A549 (cell line): ENCODE results near the gene COX4I1. TPM values are rescaled to one million over a fixed set of nuclear protein-coding genes. Genes with fewer than 3 reads are reported as not detected.

ENCODE experiments used
- ATAC-seq, 2 experiments: fragments of 200-7000 bp in 1 of 2; fragments of >200 bp in 1 of 2; cut with Nextera tagmentation in 1 of 2; cut with Tn5 transposase in 1 of 2; 3 replicates each; pipeline versions ENCODE4 v1.8.0 to v1.9.1; 2018 to 2020; ENCODE audit warnings: mild to moderate bottlenecking in 1 of 2, moderate library complexity in 1 of 2
- CTCF ChIA-PET: fragments of 300-600 bp; sonication (Branson Sonifier 250); formaldehyde crosslinking; extraction: SDS; loops from one replicate; lab custom pipeline; 2021; ENCODE audit warnings: antibody characterized with exemption, inconsistent platforms; lab: Yijun Ruan, JAX
- POLR2A ChIA-PET: fragments of 350-600 bp; formaldehyde crosslinking; extraction: SDS; loops from one replicate; lab custom pipeline; 2021; ENCODE audit warnings: antibody characterized with exemption, inconsistent platforms; lab: Yijun Ruan, JAX
- DNase-seq, 2 experiments: peaks; one replicate each; pipeline versions ENCODE4 v3.0.0 to v3.0.0-alpha.2; 2011 to 2016; ENCODE audit warnings: low read depth in 1 of 2, low spot score in 1 of 2
- FAIRE-seq: peaks from 2 replicates; lab custom pipeline; 2011; peaks lifted over from hg19 to GRCh38; lab: Jason Lieb, UNC
- H3K27ac ChIP-seq, 2 experiments: fragments of >200 bp; sonication (Bioruptor Twin); formaldehyde crosslinking; 3 replicates each; pipeline ENCODE4 v1.5.1; 2016 to 2017
- H3K4me1 ChIP-seq: fragments of >200 bp; sonication (Bioruptor Twin); formaldehyde crosslinking; 3 replicates; pipeline ENCODE4 v1.6.1; 2016
- H3K4me2 ChIP-seq: fragments of >200 bp; sonication (Bioruptor Twin); formaldehyde crosslinking; 3 replicates; pipeline ENCODE4 v1.6.1; 2016
- H3K4me3 ChIP-seq: fragments of >200 bp; sonication (Bioruptor Twin); formaldehyde crosslinking; 3 replicates; pipeline ENCODE4 v1.5.1; 2016
- H3K9me3 ChIP-seq: fragments of >200 bp; sonication (Bioruptor Twin); formaldehyde crosslinking; 3 replicates; pipeline ENCODE4 v1.6.1; 2016
- CBX8 ChIP-seq: fragments of 200-600 bp; sonication (generic); IDR thresholded peaks from 2 replicates; pipeline ENCODE4 v1.6.1; 2016
- CHD4 ChIP-seq: fragments of 200-600 bp; sonication (generic); IDR thresholded peaks from 2 replicates; pipeline ENCODE4 v1.6.1; 2016; ENCODE audit warnings: antibody characterized with exemption, mild to moderate bottlenecking, borderline replicate concordance
- E2F6 ChIP-seq: IDR thresholded peaks from 2 replicates; pipeline ENCODE4 v1.6.1; 2012; ENCODE audit warnings: low read depth, borderline replicate concordance
- FOSL2 ChIP-seq, 2 experiments: fragments of 450-650 bp in 1 of 2; fragments of >200 bp in 1 of 2; sonication (Bioruptor Twin) in 1 of 2; formaldehyde crosslinking; IDR thresholded peaks; 2 replicates each; pipeline versions ENCODE4 v1.5.0 to v1.6.1; 2016 to 2020; ENCODE audit warnings: mild to moderate bottlenecking in 1 of 2, moderate library complexity in 1 of 2
- HDAC2 ChIP-seq: fragments of 200-600 bp; sonication (generic); IDR thresholded peaks from 2 replicates; pipeline ENCODE4 v1.6.1; 2016
- HOXA7 ChIP-seq: fragments of 250-450 bp; sonication (Bioruptor Pico); IDR thresholded peaks from 2 replicates; pipeline ENCODE4 v1.5.0; 2020; ENCODE audit warnings: mild to moderate bottlenecking, moderate library complexity
- JUNB ChIP-seq: fragments of >200 bp; sonication (Bioruptor Twin); formaldehyde crosslinking; IDR thresholded peaks from 2 replicates; pipeline ENCODE4 v1.6.1; 2016
- MAFK ChIP-seq: fragments of 450-650 bp; IDR thresholded peaks from 2 replicates; pipeline ENCODE4 v1.6.1; 2014; ENCODE audit not compliant: partially characterized antibody
- MAX ChIP-seq: IDR thresholded peaks from 2 replicates; pipeline ENCODE4 v1.6.1; 2012
- NPAS2 ChIP-seq: fragments of 250-450 bp; sonication (Bioruptor Pico); IDR thresholded peaks from 2 replicates; pipeline ENCODE4 v1.8.0; 2022; ENCODE audit warnings: mild to moderate bottlenecking, moderate library complexity, borderline replicate concordance
- PHF8 ChIP-seq: fragments of 200-600 bp; sonication (generic); IDR thresholded peaks from 2 replicates; pipeline ENCODE4 v1.6.1; 2016; ENCODE audit warnings: low read depth, mild to moderate bottlenecking, antibody characterized with exemption, moderate library complexity, borderline replicate concordance
- POLR2AphosphoS2 ChIP-seq: conservative IDR thresholded peaks from 2 replicates; pipeline ENCODE4 v1.6.1; 2012; ENCODE audit warnings: low read length, improper control_type of control experiment, inconsistent platforms
- RAD21 ChIP-seq, 2 experiments: fragments of >200 bp in 1 of 2; sonication (Bioruptor Twin) in 1 of 2; formaldehyde crosslinking in 1 of 2; IDR thresholded peaks in 1 of 2; conservative IDR thresholded peaks in 1 of 2; 2 replicates in 1 of 2; 3 replicates in 1 of 2; pipeline ENCODE4 v1.6.1; 2012 to 2018; ENCODE audit warnings: inconsistent platforms in 1 of 2
- RARB ChIP-seq: fragments of 250-450 bp; sonication (Bioruptor Pico); IDR thresholded peaks from 2 replicates; pipeline ENCODE4 v1.8.0; 2021; ENCODE audit warnings: mild to moderate bottlenecking, moderate library complexity
- RNF2 ChIP-seq: fragments of 200-600 bp; sonication (generic); IDR thresholded peaks from 2 replicates; pipeline ENCODE4 v1.6.1; 2016; ENCODE audit warnings: low read depth, mild to moderate bottlenecking, antibody characterized with exemption, moderate library complexity, borderline replicate concordance
- SMC3 ChIP-seq: fragments of >200 bp; sonication (Bioruptor Twin); formaldehyde crosslinking; IDR thresholded peaks from 3 replicates; pipeline ENCODE4 v1.6.1; 2018; ENCODE audit warnings: inconsistent platforms
- ZC3H11A ChIP-seq: fragments of 450-650 bp; IDR thresholded peaks from 2 replicates; pipeline ENCODE4 v1.6.1; 2014; ENCODE audit warnings: antibody characterized with exemption, mild to moderate bottlenecking
- ZFP36 ChIP-seq: fragments of 450-650 bp; IDR thresholded peaks from 2 replicates; pipeline ENCODE4 v1.6.1; 2014; ENCODE audit warnings: borderline replicate concordance; ENCODE audit not compliant: partially characterized antibody
- ZNF302 ChIP-seq: fragments of 250-450 bp; sonication (Bioruptor Pico); IDR thresholded peaks from 2 replicates; pipeline ENCODE4 v1.9.0; 2021; ENCODE audit warnings: inconsistent platforms, mild to moderate bottlenecking, moderate library complexity
- WGBS: methylation state at CpG from one replicate; pipeline ENCODE4 v1.1.6; 2017; ENCODE audit errors: missing lambda C conversion rate; 5-methylcytosine and 5-hydroxymethylcytosine counted together
- polyA plus RNA-seq, 4 experiments: library from polyadenylated mRNA; depleted of rRNA in 3 of 4; stranded (reverse); fragments of >200 nt; fragmentation: RNase III in 1 of 4; extraction: RNeasy Plus Mini Kit Qiagen cat#74134 plus additional on column Dnase treatment in 1 of 4; gene quantifications; 2 replicates in 3 of 4; 3 replicates in 1 of 4; pipeline ENCODE4 v1.2.3, GENCODE V29; 2011 to 2017

COX4I1 gene
- polyA plus RNA-seq, 2 of the 4 experiments (the other 2 are of a cell fraction), result 783 to 929 TPM

- TF ChIP-seq E2F6, result no peak
- no peak for TF ChIP-seq NPAS2
- no peak for TF ChIP-seq HOXA7 (CRISPR knock-in tag)
- TF ChIP-seq RNF2, result no peak
Measured at GRCh38 chr16:85763616-85764015, 35.9 kb upstream of the COX4I1 start (continued).

- ChIA-PET CTCF (interaction anchor here (1.5 kb wide), 1 partner anchor 16 kb away, joined by 3 read pairs; no protein-coding TSS in a partner anchor), POLR2A (no interaction called here)
- Histone ChIP-seq H3K4me1 (peaks cover 17% of the 10 kb centered on the region), H3K4me3 (no peak overlapping the region), H3K9me3 (no peaks in the 10 kb centered on the region), H3K27ac (no peak overlapping the region), H3K4me2 (no peak overlapping the region)
- FAIRE-seq (no peak), DNase-seq (no peak), ATAC-seq (no peak)
- WGBS, result 71% methylated on average over 8 of the region's 8 CpGs
- TF ChIP-seq HOXA7 (CRISPR knock-in tag), result no peak
- TF ChIP-seq RARB (CRISPR knock-in tag), result no peak
- no peak for TF ChIP-seq POLR2AphosphoS2
- no peak for TF ChIP-seq ZC3H11A
- no peak for TF ChIP-seq PHF8
- TF ChIP-seq CBX8, result no peak
- no peak for TF ChIP-seq JUNB
- no peak for TF ChIP-seq CHD4
- no peak for TF ChIP-seq RAD21 (conservative IDR thresholded peaks at IDR 0.05 in 1 of 2, IDR thresholded peaks at IDR 0.05 in 1 of 2)
Measured at GRCh38 chr16:85765211-85765610, 34.3 kb upstream of the COX4I1 start.

- TF ChIP-seq ZNF302 (CRISPR knock-in tag) (no peak), HDAC2 (no peak), SMC3 (no peak)
- Histone ChIP-seq H3K4me2 (no peak overlapping the region), H3K4me1 (peaks cover 17% of the 10 kb centered on the region), H3K27ac (peak overlapping the region in 1 of 2 experiments; percentile 98; a peak in 2 of 6 replicates), H3K9me3 (no peaks in the 10 kb centered on the region), H3K4me3 (no peak overlapping the region)
- DNase-seq, result no peak
- ChIA-PET POLR2A (no interaction called here), CTCF (interaction anchor here (0.6 to 1.5 kb wide), 3 partner anchors 16 to 1491 kb away, joined by 3 read pairs; no protein-coding TSS in a partner anchor)
- WGBS, result 90% methylated on average over 8 of the region's 8 CpGs
- no peak for ATAC-seq
- no peak for FAIRE-seq
Measured at GRCh38 chr16:85765767-85766166, 33.7 kb upstream of the COX4I1 start.

- DNase-seq, result peak; percentile 85 to 96
- 2% methylated on average over 8 of the region's 8 CpGs for WGBS
- TF ChIP-seq ZFP36 (no peak), MAFK (peak; percentile 36), JUNB (no peak; the same call in 1 of the 2 replicates), MAX (0 out of 2 replicates have a peak, but pooled peaks have one; percentile 60), FOSL2 (IDR thresholded peaks at IDR 0.05) (0 out of 2 replicates have a peak, but pooled peaks have one; percentile 32), FOSL2 (CRISPR knock-in tag; IDR thresholded peaks at IDR 0.05) (peak; percentile 85)
- TF ChIP-seq, all 56 proteins: peak for 3
- ATAC-seq (peak; percentile 98), FAIRE-seq (peak; percentile 56)
- Histone ChIP-seq H3K4me3 (no peak overlapping the region), H3K4me2 (peak overlapping the region; percentile 73), H3K4me1 (peaks cover 17% of the 10 kb centered on the region), H3K9me3 (no peaks in the 10 kb centered on the region), H3K27ac (peak overlapping the region; percentile 85 to 98)
- POLR2A ChIA-PET, result no interaction called here
- CTCF ChIA-PET, result interaction anchor here (1.2 to 1.8 kb wide), 4 partner anchors 7 to 54 kb away, joined by 4 to 6 read pairs (median 5); no protein-coding TSS in a partner anchor
Measured at GRCh38 chr16:85767531-85767930, 32.0 kb upstream of the COX4I1 start.
